HEK293T (cell line): ENCODE measurements around the gene STX16.

Experiments
- ARNT ChIP-seq: fragments of 450-650 bp; IDR thresholded peaks from 2 replicates; pipeline ENCODE4 v1.6.1; 2017; ENCODE audit warnings: mild to moderate bottlenecking
- ELF4 ChIP-seq: fragments of 450-650 bp; IDR thresholded peaks from 2 replicates; pipeline ENCODE4 v1.6.1; 2017; ENCODE audit warnings: antibody characterized with exemption
- FOXA1 ChIP-seq: fragments of 450-650 bp; IDR thresholded peaks from 2 replicates; pipeline ENCODE4 v1.6.1; 2016; ENCODE audit warnings: mild to moderate bottlenecking
- FOXK2 ChIP-seq: fragments of 450-650 bp; IDR thresholded peaks from 2 replicates; pipeline ENCODE4 v1.6.1; 2016; ENCODE audit warnings: mild to moderate bottlenecking
- PKNOX1 ChIP-seq: fragments of 450-650 bp; IDR thresholded peaks from 2 replicates; pipeline ENCODE4 v1.6.1; 2016
- SP1 ChIP-seq: fragments of 450-650 bp; IDR thresholded peaks from 2 replicates; pipeline ENCODE4 v1.6.1; 2017
- SUZ12 ChIP-seq: fragments of 450-650 bp; IDR thresholded peaks from 2 replicates; pipeline ENCODE4 v1.6.1; 2016; ENCODE audit warnings: mild to moderate bottlenecking
- TARDBP ChIP-seq: fragments of 450-650 bp; IDR thresholded peaks from 2 replicates; pipeline ENCODE4 v1.6.1; 2016
- ZNF384 ChIP-seq: fragments of 450-650 bp; IDR thresholded peaks from 2 replicates; pipeline ENCODE4 v1.6.1; 2016

- TF ChIP-seq PKNOX1 (no peak), ARNT (no peak), ELF4 (no peak), FOXK2 (no peak), SP1 (no peak), TARDBP (no peak), FOXA1 (no peak), ZNF384 (no peak), SUZ12 (no peak)
Measured at GRCh38 chr20:58705208-58705926, 54.3 kb downstream of the STX16 start.
